ENCODE measurements around the gene LPCAT1.

GRCh38 chr5:1431896-1432295 lies 91.9 kb downstream of the LPCAT1 start:
- TF ChIP-seq POLR2A (IDR thresholded peaks at IDR 0.05) (no peak), CTCF (IDR thresholded peaks at IDR 0.05) (no peak)
